ENCODE data around the gene HAP1.

DNA sequence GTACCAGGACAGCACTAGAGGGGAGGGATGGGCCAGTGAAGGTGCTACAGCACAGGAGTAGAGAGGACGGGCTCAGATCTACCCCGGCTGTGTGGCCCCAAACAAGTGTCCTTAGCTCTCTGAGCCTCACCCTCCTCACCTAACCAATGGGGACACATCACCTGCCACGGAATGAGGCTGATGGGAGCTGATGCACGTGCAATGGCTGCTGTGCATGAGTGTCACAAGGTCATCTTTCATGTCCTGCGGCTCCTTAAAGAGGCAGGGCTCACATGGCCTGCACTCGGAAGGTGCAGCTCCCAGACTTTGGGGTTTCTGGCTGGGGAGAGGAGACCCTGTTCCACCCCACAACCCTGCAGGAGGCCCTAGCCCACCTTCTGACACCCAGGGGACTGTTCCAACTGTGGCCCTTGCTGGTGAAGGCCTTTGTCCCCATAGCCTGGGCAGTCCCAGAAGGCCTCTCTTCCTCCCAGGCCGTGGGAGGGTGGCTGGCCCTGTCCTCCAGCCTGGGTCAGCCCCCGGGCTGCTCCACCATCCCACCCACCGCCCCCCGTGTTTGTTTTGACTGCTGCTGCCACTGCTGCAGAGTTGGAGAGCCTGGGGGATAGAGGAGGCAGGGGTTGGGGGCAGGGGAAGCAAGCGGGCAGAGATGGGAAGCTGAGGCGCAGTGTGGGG, 10.5 kb downstream of the HAP1 start:
- TF ChIP-seq, protein P1, sequence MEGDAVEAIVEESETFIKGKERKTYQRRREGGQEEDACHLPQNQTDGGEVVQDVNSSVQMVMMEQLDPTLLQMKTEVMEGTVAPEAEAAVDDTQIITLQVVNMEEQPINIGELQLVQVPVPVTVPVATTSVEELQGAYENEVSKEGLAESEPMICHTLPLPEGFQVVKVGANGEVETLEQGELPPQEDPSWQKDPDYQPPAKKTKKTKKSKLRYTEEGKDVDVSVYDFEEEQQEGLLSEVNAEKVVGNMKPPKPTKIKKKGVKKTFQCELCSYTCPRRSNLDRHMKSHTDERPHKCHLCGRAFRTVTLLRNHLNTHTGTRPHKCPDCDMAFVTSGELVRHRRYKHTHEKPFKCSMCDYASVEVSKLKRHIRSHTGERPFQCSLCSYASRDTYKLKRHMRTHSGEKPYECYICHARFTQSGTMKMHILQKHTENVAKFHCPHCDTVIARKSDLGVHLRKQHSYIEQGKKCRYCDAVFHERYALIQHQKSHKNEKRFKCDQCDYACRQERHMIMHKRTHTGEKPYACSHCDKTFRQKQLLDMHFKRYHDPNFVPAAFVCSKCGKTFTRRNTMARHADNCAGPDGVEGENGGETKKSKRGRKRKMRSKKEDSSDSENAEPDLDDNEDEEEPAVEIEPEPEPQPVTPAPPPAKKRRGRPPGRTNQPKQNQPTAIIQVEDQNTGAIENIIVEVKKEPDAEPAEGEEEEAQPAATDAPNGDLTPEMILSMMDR (IDR thresholded peaks at IDR 0.05) = no peak
- TF ChIP-seq EZH2 (IDR thresholded peaks at IDR 0.05) = no peak
- TF ChIP-seq EZH2phosphoT487 (IDR thresholded peaks at IDR 0.05) = no peak
